Esophagus squamous epithelium (tissue), 4 donors: ENCODE results near the gene INSYN1.

Experiments
- CTCF ChIP-seq, 6 experiments: fragments of 450-650 bp in 4 of 6; fragments of 200-600 bp in 2 of 6; sonication (generic) in 2 of 6; IDR thresholded peaks; one replicate each; pipeline ENCODE4 v1.5.1; 2016 to 2019; ENCODE audit warnings: antibody characterized with exemption in 6 of 6, mild to moderate bottlenecking in 4 of 6, moderate library complexity in 4 of 6
- POLR2A ChIP-seq, 4 donors: fragments of 450-650 bp; IDR thresholded peaks; one replicate each; pipeline ENCODE4 v1.6.1; 2017; ENCODE audit warnings: antibody characterized with exemption in 4 of 4, mild to moderate bottlenecking in 4 of 4, moderate library complexity in 3 of 4

GRCh38 chr15:73691396-73691795, 61.8 kb downstream of the INSYN1 start:
- TF ChIP-seq CTCF (IDR thresholded peaks at IDR 0.05) (no peak), POLR2A (IDR thresholded peaks at IDR 0.05) (no peak)
